Endothelial cell (in vitro differentiated cells): ENCODE data around the gene ERCC2. TPM values are rescaled to one million over a fixed set of nuclear protein-coding genes. Genes with fewer than 3 reads are reported as not detected.

Experiments used
- DNase-seq: peaks from one replicate; pipeline ENCODE4 v3.0.0; 2021; ENCODE audit warnings: low spot score
- H3K27ac Mint-ChIP-seq: one replicate; pipeline ENCODE4 v1.8.0; 2021; ENCODE audit warnings: mixed read lengths, inconsistent platforms; ENCODE audit not compliant: unreplicated experiment
- H3K27me3 Mint-ChIP-seq: one replicate; pipeline ENCODE4 v1.8.0; 2021; ENCODE audit warnings: mild to moderate bottlenecking, moderate library complexity, mixed read lengths, inconsistent platforms; ENCODE audit not compliant: unreplicated experiment
- H3K36me3 Mint-ChIP-seq: one replicate; pipeline ENCODE4 v1.8.0; 2021; ENCODE audit warnings: mild to moderate bottlenecking, low read depth, mixed read lengths, inconsistent platforms; ENCODE audit not compliant: unreplicated experiment
- H3K4me1 Mint-ChIP-seq: one replicate; pipeline ENCODE4 v1.8.0; 2021; ENCODE audit warnings: mild to moderate bottlenecking, mixed read lengths, inconsistent platforms; ENCODE audit not compliant: unreplicated experiment
- H3K4me3 Mint-ChIP-seq: one replicate; pipeline ENCODE4 v1.8.0; 2021; ENCODE audit warnings: mild to moderate bottlenecking, mixed read lengths, inconsistent platforms; ENCODE audit not compliant: unreplicated experiment
- H3K9me3 Mint-ChIP-seq: one replicate; pipeline ENCODE4 v1.8.0; 2021; ENCODE audit warnings: mixed read lengths, inconsistent platforms; ENCODE audit not compliant: unreplicated experiment
- CTCF ChIP-seq: fragments of 200-600 bp; sonication (generic); IDR thresholded peaks from one replicate; pipeline ENCODE4 v1.5.0; 2021; ENCODE audit warnings: antibody characterized with exemption; ENCODE audit not compliant: unreplicated experiment
- total RNA-seq: library from RNA; stranded (reverse); fragmentation: NEBNext Ultra II Directional; extraction: Animal tissue kit (Norgen Biotek cat#: 25700); gene quantifications from one replicate; pipeline ENCODE4 v1.2.1, GENCODE V29; 2021; ENCODE audit not compliant: unreplicated experiment

Gene ERCC2
- total RNA-seq, 1 donor from 2014 or later, result 44.2 TPM

- Mint-ChIP-seq H3K4me3 (no peak overlapping the region), H3K27ac (no peak overlapping the region), H3K27me3 (peaks cover 5% of the 10 kb centered on the region), H3K9me3 (no peaks in the 10 kb centered on the region), H3K36me3 (peaks cover 40% of the 10 kb centered on the region), H3K4me1 (no peaks in the 10 kb centered on the region)
- no peak for DNase-seq
- no peak for TF ChIP-seq CTCF
Observed at GRCh38 chr19:45355402-45355801, 15.0 kb downstream of the ERCC2 start.

- Mint-ChIP-seq H3K27ac (no peak overlapping the region), H3K36me3 (peaks cover 42% of the 10 kb centered on the region), H3K4me3 (no peak overlapping the region), H3K4me1 (no peaks in the 10 kb centered on the region), H3K9me3 (no peaks in the 10 kb centered on the region), H3K27me3 (peaks cover 7% of the 10 kb centered on the region)
- no peak for TF ChIP-seq CTCF
- DNase-seq, result no peak
Observed at GRCh38 chr19:45354241-45354842, 16.0 kb downstream of the ERCC2 start.

- no peaks in the 10 kb centered on the region for H3K9me3 Mint-ChIP-seq
- TF ChIP-seq CTCF, result no peak
- peaks cover 8% of the 10 kb centered on the region for H3K27me3 Mint-ChIP-seq
- H3K4me1 Mint-ChIP-seq, result no peaks in the 10 kb centered on the region
- peaks cover 40% of the 10 kb centered on the region for H3K36me3 Mint-ChIP-seq
- H3K27ac Mint-ChIP-seq, result no peak overlapping the region
- DNase-seq, result no peak
- H3K4me3 Mint-ChIP-seq, result peak overlapping the region; percentile 28
Observed at GRCh38 chr19:45352914-45353796, 17.2 kb downstream of the ERCC2 start.

- Mint-ChIP-seq H3K36me3 (peaks cover 40% of the 10 kb centered on the region), H3K27ac (no peak overlapping the region), H3K4me1 (no peaks in the 10 kb centered on the region), H3K9me3 (no peaks in the 10 kb centered on the region), H3K27me3 (peaks cover 8% of the 10 kb centered on the region), H3K4me3 (no peak overlapping the region)
- no peak for DNase-seq
- TF ChIP-seq CTCF, result no peak
Observed at GRCh38 chr19:45352471-45352870, 17.9 kb downstream of the ERCC2 start.

- no peak overlapping the region for H3K4me3 Mint-ChIP-seq
- no peak for DNase-seq
- peaks cover 37% of the 10 kb centered on the region for H3K36me3 Mint-ChIP-seq
- H3K27ac Mint-ChIP-seq, result no peak overlapping the region
- H3K27me3 Mint-ChIP-seq, result peaks cover 8% of the 10 kb centered on the region
- no peak for TF ChIP-seq CTCF
- H3K4me1 Mint-ChIP-seq, result no peaks in the 10 kb centered on the region
- no peaks in the 10 kb centered on the region for H3K9me3 Mint-ChIP-seq
Observed at GRCh38 chr19:45352062-45352461, 18.3 kb downstream of the ERCC2 start.
